ENCODE results near the gene PREP. TPM values are rescaled to one million over a fixed set of nuclear protein-coding genes. Genes with fewer than 3 reads are reported as not detected.

The PREP gene
- total RNA-seq, 4 donors from 2014 or later = 34.6 to 71.8 (median 51.8) TPM

- no peaks in the 10 kb centered on the region for H3K9me3 ChIP-seq
- peaks cover 0 to 40% of the 10 kb centered on the region in 2 donors for H3K36me3 ChIP-seq
- no peak for TF ChIP-seq POLR2A (IDR thresholded peaks at IDR 0.05)
- TF ChIP-seq, protein P1, sequence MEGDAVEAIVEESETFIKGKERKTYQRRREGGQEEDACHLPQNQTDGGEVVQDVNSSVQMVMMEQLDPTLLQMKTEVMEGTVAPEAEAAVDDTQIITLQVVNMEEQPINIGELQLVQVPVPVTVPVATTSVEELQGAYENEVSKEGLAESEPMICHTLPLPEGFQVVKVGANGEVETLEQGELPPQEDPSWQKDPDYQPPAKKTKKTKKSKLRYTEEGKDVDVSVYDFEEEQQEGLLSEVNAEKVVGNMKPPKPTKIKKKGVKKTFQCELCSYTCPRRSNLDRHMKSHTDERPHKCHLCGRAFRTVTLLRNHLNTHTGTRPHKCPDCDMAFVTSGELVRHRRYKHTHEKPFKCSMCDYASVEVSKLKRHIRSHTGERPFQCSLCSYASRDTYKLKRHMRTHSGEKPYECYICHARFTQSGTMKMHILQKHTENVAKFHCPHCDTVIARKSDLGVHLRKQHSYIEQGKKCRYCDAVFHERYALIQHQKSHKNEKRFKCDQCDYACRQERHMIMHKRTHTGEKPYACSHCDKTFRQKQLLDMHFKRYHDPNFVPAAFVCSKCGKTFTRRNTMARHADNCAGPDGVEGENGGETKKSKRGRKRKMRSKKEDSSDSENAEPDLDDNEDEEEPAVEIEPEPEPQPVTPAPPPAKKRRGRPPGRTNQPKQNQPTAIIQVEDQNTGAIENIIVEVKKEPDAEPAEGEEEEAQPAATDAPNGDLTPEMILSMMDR (IDR thresholded peaks at IDR 0.05 in 4 of 5, conservative IDR thresholded peaks at IDR 0.05 in 1 of 5) = no peak
- no peak for ATAC-seq
- in situ Hi-C loops (cut with MboI; ENCODE audit: low sequenced_read_pairs in 4 of 4) = no loop called here
- H3K27me3 ChIP-seq = no peaks in the 10 kb centered on the region
- intact Hi-C loops (cut with DNase I; ENCODE audit: low total_unique reads) = loop anchor here (2.0 kb wide), 2 partner anchors 99 to 125 kb away; partner anchors contain the start of gene PREP
- H3K27ac ChIP-seq = peak overlapping the region; percentile 87 to 98 (median 96)
- H3K4me3 ChIP-seq = peak overlapping the region in 2 of 4 donors; percentile 31 to 68
- H3K4me1 ChIP-seq = peaks cover 60 to 70% of the 10 kb centered on the region in 2 donors
- no peak for DNase-seq
Measured at GRCh38 chr6:105278035-105278434, 124.8 kb downstream of the PREP start.

DNA sequence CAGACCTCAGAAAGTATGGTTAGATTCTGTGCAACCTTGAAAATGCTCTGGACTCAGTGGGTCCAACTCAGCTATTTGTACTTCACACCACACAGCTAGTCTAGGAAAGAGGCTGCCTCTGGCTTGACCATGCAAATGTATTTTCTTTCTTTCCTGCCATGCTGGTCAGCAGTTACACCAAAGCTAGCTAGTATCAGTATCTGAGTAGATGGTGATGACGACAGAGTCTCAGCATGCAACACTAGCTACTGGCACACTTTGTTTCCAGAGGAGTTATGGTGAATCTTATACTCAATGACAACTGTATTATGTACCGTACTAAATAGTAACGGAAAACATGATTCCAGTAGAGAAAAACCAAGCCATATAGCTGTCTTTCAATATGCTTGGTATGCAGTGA, 126.5 kb downstream of the PREP start:
- peaks cover 64 to 71% of the 10 kb centered on the region in 2 donors for H3K4me1 ChIP-seq
- no peaks in the 10 kb centered on the region for H3K9me3 ChIP-seq
- H3K36me3 ChIP-seq = peaks cover 0 to 26% of the 10 kb centered on the region in 2 donors
- peak overlapping the region; percentile 87 to 98 (median 96) for H3K27ac ChIP-seq
- ATAC-seq (peak; percentile 39 to 52), DNase-seq (peak; percentile 66 to 73)
- TF ChIP-seq, protein P1 (IDR thresholded peaks at IDR 0.05 in 4 of 5, conservative IDR thresholded peaks at IDR 0.05 in 1 of 5) = no peak
- TF ChIP-seq POLR2A (IDR thresholded peaks at IDR 0.05) = peak in 1 of 2 donors; percentile 40
- intact Hi-C loops (cut with DNase I; ENCODE audit: low total_unique reads) = no loop called here
- no peak overlapping the region for H3K4me3 ChIP-seq
- in situ Hi-C loops (cut with MboI; ENCODE audit: low sequenced_read_pairs in 4 of 4) = no loop called here
- H3K27me3 ChIP-seq = no peaks in the 10 kb centered on the region

- H3K27ac ChIP-seq = peak overlapping the region; percentile 87 to 98 (median 96)
- DNase-seq (no peak), ATAC-seq (no peak)
- no peak for TF ChIP-seq POLR2A (IDR thresholded peaks at IDR 0.05)
- TF ChIP-seq, protein P1 (IDR thresholded peaks at IDR 0.05 in 4 of 5, conservative IDR thresholded peaks at IDR 0.05 in 1 of 5) = no peak
- in situ Hi-C loops (cut with MboI; ENCODE audit: low sequenced_read_pairs in 4 of 4) = no loop called here
- no peaks in the 10 kb centered on the region for H3K27me3 ChIP-seq
- H3K36me3 ChIP-seq = peaks cover 0 to 18% of the 10 kb centered on the region in 2 donors
- H3K4me1 ChIP-seq = peaks cover 59 to 65% of the 10 kb centered on the region in 2 donors
- H3K4me3 ChIP-seq = no peak overlapping the region
- intact Hi-C loops (cut with DNase I; ENCODE audit: low total_unique reads) = loop anchor here (2.0 kb wide), 1 partner anchor 51 kb away; no protein-coding TSS in a partner anchor
- H3K9me3 ChIP-seq = no peaks in the 10 kb centered on the region
Measured at GRCh38 chr6:105275542-105275941, 127.3 kb downstream of the PREP start.

DNA sequence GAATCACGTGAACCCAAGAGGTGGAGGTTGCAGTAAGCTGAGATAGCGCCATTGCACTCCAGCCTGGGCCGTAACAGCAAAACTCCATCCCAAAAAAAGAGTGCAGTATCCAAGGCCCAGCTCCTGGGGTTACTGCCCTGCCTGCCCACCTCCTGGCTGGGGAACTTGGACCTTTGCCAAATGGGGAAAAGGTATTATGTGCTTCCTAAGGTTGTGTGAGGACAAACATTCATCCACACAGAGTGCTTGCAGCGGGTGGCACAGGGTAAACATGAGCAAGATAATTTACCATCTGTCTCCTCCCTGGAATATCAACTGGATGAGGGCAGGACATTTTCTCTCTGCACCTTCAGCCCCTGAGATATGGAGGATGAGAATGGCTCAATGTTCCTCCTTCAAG, 128.2 kb downstream of the PREP start:
- DNase-seq = peak in 1 of 2 donors; percentile 69
- intact Hi-C loops (cut with DNase I; ENCODE audit: low total_unique reads) = loop anchor here (2.0 kb wide), 1 partner anchor 52 kb away; no protein-coding TSS in a partner anchor
- H3K27me3 ChIP-seq = no peaks in the 10 kb centered on the region
- H3K4me1 ChIP-seq = peaks cover 59 to 65% of the 10 kb centered on the region in 2 donors
- peak in 1 of 2 donors; percentile 25 for ATAC-seq
- H3K36me3 ChIP-seq = peaks cover 0 to 14% of the 10 kb centered on the region in 2 donors
- no peaks in the 10 kb centered on the region for H3K9me3 ChIP-seq
- H3K4me3 ChIP-seq = no peak overlapping the region
- in situ Hi-C loops (cut with MboI; ENCODE audit: low sequenced_read_pairs in 4 of 4) = loop anchor here in 1 of 4 donors (5.0 kb wide), 1 partner anchor 92 kb away; the partner anchor contains the start of gene POPDC3
- H3K27ac ChIP-seq = peak overlapping the region; percentile 87 to 98 (median 96)
- TF ChIP-seq POLR2A (IDR thresholded peaks at IDR 0.05) = no peak
- TF ChIP-seq, protein P1 (IDR thresholded peaks at IDR 0.05 in 4 of 5, conservative IDR thresholded peaks at IDR 0.05 in 1 of 5) = no peak
